ENCODE results near the gene TBX3. TPM values are rescaled to one million over a fixed set of nuclear protein-coding genes. Genes with fewer than 3 reads are reported as not detected.
"Not testable (repeated sequence)": the region's sequence is repeated elsewhere in the genome, so short reads cannot be mapped to it uniquely, and the experiment has no call there.

Gene TBX3
- not detected for total RNA-seq
- not detected for polyA plus RNA-seq

GRCh38 chr12:114684098-114684869 is at the start of gene TBX3:
TBX3 (minus strand) TSS chr12:114684175; CDS start chr12:114683200, 975 bp downstream.
- peaks cover 2% of the 10 kb centered on the region for H3K36me3 Mint-ChIP-seq
- peak within 1 kb of the TSS in 2 of 3 donors; percentile 35 to 73 for H3K27ac Mint-ChIP-seq
- DNase-seq (peak in 2 of 3 donors; percentile 24 to 56), ATAC-seq (ENCODE audit: low read depth in 2 of 2) (peak; percentile 31 to 50)
- Histone ChIP-seq H3K9me3 (ENCODE audit: control insufficient read depth in 2 of 2, low read length in 2 of 2) (peaks cover 0 to 5% of the 10 kb centered on the region in 2 experiments), H3K27ac (ENCODE audit: insufficient read depth, low read length, poor library complexity, severe bottlenecking) (no peak within 1 kb of the TSS), H3K4me1 (ENCODE audit: control insufficient read depth, insufficient read depth, low read length, poor library complexity, severe bottlenecking) (peaks cover 22% of the 10 kb centered on the region), H3K27me3 (ENCODE audit: control insufficient read depth, insufficient read depth, low read length) (peaks cover 31% of the 10 kb centered on the region), H3K4me3 (ENCODE audit: low read depth, low read length) (peak within 1 kb of the TSS; percentile 37), H3K36me3 (ENCODE audit: control insufficient read depth, insufficient read depth, low read length) (no peaks in the 10 kb centered on the region)
- H3K4me3 Mint-ChIP-seq: peak within 1 kb of the TSS; percentile 55 to 90 (median 86)
- peaks cover 0 to 16% (median 8%) of the 10 kb centered on the region in 7 donors for H3K9me3 Mint-ChIP-seq
- H3K27me3 Mint-ChIP-seq: peaks cover 95% of the 10 kb centered on the region
- peaks cover 0 to 62% (median 12%) of the 10 kb centered on the region in 4 donors for H3K4me1 Mint-ChIP-seq

- H3K27ac Mint-ChIP-seq: no peak overlapping the region
- Histone ChIP-seq H3K4me3 (ENCODE audit: low read depth, low read length) (no peak overlapping the region), H3K9me3 (ENCODE audit: control insufficient read depth in 2 of 2, low read length in 2 of 2) (no peaks in the 10 kb centered on the region), H3K27me3 (ENCODE audit: control insufficient read depth, insufficient read depth, low read length) (no peaks in the 10 kb centered on the region), H3K36me3 (ENCODE audit: control insufficient read depth, insufficient read depth, low read length) (no peaks in the 10 kb centered on the region), H3K27ac (ENCODE audit: insufficient read depth, low read length, poor library complexity, severe bottlenecking) (no peak overlapping the region), H3K4me1 (ENCODE audit: control insufficient read depth, insufficient read depth, low read length, poor library complexity, severe bottlenecking) (no peaks in the 10 kb centered on the region)
- DNase-seq: no peak
- H3K27me3 Mint-ChIP-seq: peaks cover 26% of the 10 kb centered on the region
- H3K9me3 Mint-ChIP-seq: peaks cover 0 to 1% (median 0%) of the 10 kb centered on the region in 7 donors
- no peaks in the 10 kb centered on the region for H3K36me3 Mint-ChIP-seq
- no peak overlapping the region for H3K4me3 Mint-ChIP-seq
- H3K4me1 Mint-ChIP-seq: no peaks in the 10 kb centered on the region
- no peak for ATAC-seq (ENCODE audit: low read depth in 2 of 2)
Measured at GRCh38 chr12:114732426-114733030, 48.6 kb upstream of the TBX3 start.

- no peaks in the 10 kb centered on the region for H3K9me3 ChIP-seq (ENCODE audit: control insufficient read depth in 2 of 2, low read length in 2 of 2)
- H3K4me3 ChIP-seq (ENCODE audit: low read depth, low read length): no peak overlapping the region
- no peaks in the 10 kb centered on the region for H3K4me1 ChIP-seq (ENCODE audit: control insufficient read depth, insufficient read depth, low read length, poor library complexity, severe bottlenecking)
- no peaks in the 10 kb centered on the region for H3K36me3 Mint-ChIP-seq
- H3K27ac ChIP-seq (ENCODE audit: insufficient read depth, low read length, poor library complexity, severe bottlenecking): no peak overlapping the region
- no peak overlapping the region for H3K4me3 Mint-ChIP-seq
- peaks cover 20% of the 10 kb centered on the region for H3K27me3 Mint-ChIP-seq
- no peaks in the 10 kb centered on the region for H3K27me3 ChIP-seq (ENCODE audit: control insufficient read depth, insufficient read depth, low read length)
- DNase-seq (no peak), ATAC-seq (ENCODE audit: low read depth in 2 of 2) (no peak)
- H3K9me3 Mint-ChIP-seq: peaks cover 0 to 4% (median 0%) of the 10 kb centered on the region in 7 donors
- no peak overlapping the region for H3K27ac Mint-ChIP-seq
- H3K4me1 Mint-ChIP-seq: no peaks in the 10 kb centered on the region
- H3K36me3 ChIP-seq (ENCODE audit: control insufficient read depth, insufficient read depth, low read length): no peaks in the 10 kb centered on the region
Measured at GRCh38 chr12:114729731-114730130, 45.8 kb upstream of the TBX3 start.

- Mint-ChIP-seq H3K4me1 (no peaks in the 10 kb centered on the region), H3K9me3 (peaks cover 0 to 6% (median 0%) of the 10 kb centered on the region in 7 donors), H3K27ac (no peak overlapping the region), H3K27me3 (peaks cover 13% of the 10 kb centered on the region), H3K36me3 (no peaks in the 10 kb centered on the region), H3K4me3 (peak overlapping the region in 1 of 4 donors; percentile 2)
- Histone ChIP-seq H3K27ac (ENCODE audit: insufficient read depth, low read length, poor library complexity, severe bottlenecking) (no peak overlapping the region), H3K4me3 (ENCODE audit: low read depth, low read length) (no peak overlapping the region), H3K4me1 (ENCODE audit: control insufficient read depth, insufficient read depth, low read length, poor library complexity, severe bottlenecking) (no peaks in the 10 kb centered on the region), H3K9me3 (ENCODE audit: control insufficient read depth in 2 of 2, low read length in 2 of 2) (no peaks in the 10 kb centered on the region), H3K36me3 (ENCODE audit: control insufficient read depth, insufficient read depth, low read length) (no peaks in the 10 kb centered on the region), H3K27me3 (ENCODE audit: control insufficient read depth, insufficient read depth, low read length) (no peaks in the 10 kb centered on the region)
- ATAC-seq (ENCODE audit: low read depth in 2 of 2) (no peak), DNase-seq (no peak)
Measured at GRCh38 chr12:114726092-114726710, 42.2 kb upstream of the TBX3 start.

- H3K4me3 Mint-ChIP-seq; H3K36me3 ChIP-seq (ENCODE audit: control insufficient read depth, insufficient read depth, low read length); ATAC-seq (ENCODE audit: low read depth in 2 of 2); H3K4me1 Mint-ChIP-seq; H3K9me3 ChIP-seq (ENCODE audit: control insufficient read depth in 2 of 2, low read length in 2 of 2); H3K27ac ChIP-seq (ENCODE audit: insufficient read depth, low read length, poor library complexity, severe bottlenecking); H3K27ac Mint-ChIP-seq; H3K4me3 ChIP-seq (ENCODE audit: low read depth, low read length); H3K27me3 ChIP-seq (ENCODE audit: control insufficient read depth, insufficient read depth, low read length); H3K36me3 Mint-ChIP-seq; H3K4me1 ChIP-seq (ENCODE audit: control insufficient read depth, insufficient read depth, low read length, poor library complexity, severe bottlenecking); H3K27me3 Mint-ChIP-seq; DNase-seq: not testable (repeated sequence)
- peaks cover 0 to 12% (median 2%) of the 10 kb centered on the region in 7 donors for H3K9me3 Mint-ChIP-seq
Measured at GRCh38 chr12:114722176-114722575, 38.2 kb upstream of the TBX3 start.

- H3K4me3 Mint-ChIP-seq: no peak overlapping the region
- H3K9me3 ChIP-seq (ENCODE audit: control insufficient read depth in 2 of 2, low read length in 2 of 2): no peaks in the 10 kb centered on the region
- no peaks in the 10 kb centered on the region for H3K36me3 Mint-ChIP-seq
- no peak for ATAC-seq (ENCODE audit: low read depth in 2 of 2)
- no peaks in the 10 kb centered on the region for H3K27me3 ChIP-seq (ENCODE audit: control insufficient read depth, insufficient read depth, low read length)
- no peak overlapping the region for H3K27ac Mint-ChIP-seq
- no peaks in the 10 kb centered on the region for H3K36me3 ChIP-seq (ENCODE audit: control insufficient read depth, insufficient read depth, low read length)
- no peak overlapping the region for H3K27ac ChIP-seq (ENCODE audit: insufficient read depth, low read length, poor library complexity, severe bottlenecking)
- no peaks in the 10 kb centered on the region for H3K4me1 Mint-ChIP-seq
- H3K4me3 ChIP-seq (ENCODE audit: low read depth, low read length): no peak overlapping the region
- H3K9me3 Mint-ChIP-seq: peaks cover 0 to 14% (median 2%) of the 10 kb centered on the region in 7 donors
- peaks cover 6% of the 10 kb centered on the region for H3K27me3 Mint-ChIP-seq
- H3K4me1 ChIP-seq (ENCODE audit: control insufficient read depth, insufficient read depth, low read length, poor library complexity, severe bottlenecking): no peaks in the 10 kb centered on the region
- no peak for DNase-seq
Measured at GRCh38 chr12:114721266-114721665, 37.3 kb upstream of the TBX3 start.

GRCh38 chr12:114713466-114714215 is 29.7 kb upstream of the TBX3 start:
- Mint-ChIP-seq H3K9me3 (peaks cover 0 to 13% (median 2%) of the 10 kb centered on the region in 7 donors), H3K4me3 (no peak overlapping the region), H3K36me3 (no peaks in the 10 kb centered on the region), H3K27ac (no peak overlapping the region), H3K4me1 (no peaks in the 10 kb centered on the region), H3K27me3 (peaks cover 7% of the 10 kb centered on the region)
- Histone ChIP-seq H3K4me1 (ENCODE audit: control insufficient read depth, insufficient read depth, low read length, poor library complexity, severe bottlenecking) (no peaks in the 10 kb centered on the region), H3K9me3 (ENCODE audit: control insufficient read depth in 2 of 2, low read length in 2 of 2) (no peaks in the 10 kb centered on the region), H3K27me3 (ENCODE audit: control insufficient read depth, insufficient read depth, low read length) (no peaks in the 10 kb centered on the region), H3K4me3 (ENCODE audit: low read depth, low read length) (no peak overlapping the region), H3K27ac (ENCODE audit: insufficient read depth, low read length, poor library complexity, severe bottlenecking) (no peak overlapping the region), H3K36me3 (ENCODE audit: control insufficient read depth, insufficient read depth, low read length) (no peaks in the 10 kb centered on the region)
- DNase-seq (no peak), ATAC-seq (ENCODE audit: low read depth in 2 of 2) (no peak)

Data from CD4-positive, CD25-positive, alpha-beta regulatory T cell (primary cell).